ENCODE results near the gene HNRNPA2B1.

Gene HNRNPA2B1

DNA sequence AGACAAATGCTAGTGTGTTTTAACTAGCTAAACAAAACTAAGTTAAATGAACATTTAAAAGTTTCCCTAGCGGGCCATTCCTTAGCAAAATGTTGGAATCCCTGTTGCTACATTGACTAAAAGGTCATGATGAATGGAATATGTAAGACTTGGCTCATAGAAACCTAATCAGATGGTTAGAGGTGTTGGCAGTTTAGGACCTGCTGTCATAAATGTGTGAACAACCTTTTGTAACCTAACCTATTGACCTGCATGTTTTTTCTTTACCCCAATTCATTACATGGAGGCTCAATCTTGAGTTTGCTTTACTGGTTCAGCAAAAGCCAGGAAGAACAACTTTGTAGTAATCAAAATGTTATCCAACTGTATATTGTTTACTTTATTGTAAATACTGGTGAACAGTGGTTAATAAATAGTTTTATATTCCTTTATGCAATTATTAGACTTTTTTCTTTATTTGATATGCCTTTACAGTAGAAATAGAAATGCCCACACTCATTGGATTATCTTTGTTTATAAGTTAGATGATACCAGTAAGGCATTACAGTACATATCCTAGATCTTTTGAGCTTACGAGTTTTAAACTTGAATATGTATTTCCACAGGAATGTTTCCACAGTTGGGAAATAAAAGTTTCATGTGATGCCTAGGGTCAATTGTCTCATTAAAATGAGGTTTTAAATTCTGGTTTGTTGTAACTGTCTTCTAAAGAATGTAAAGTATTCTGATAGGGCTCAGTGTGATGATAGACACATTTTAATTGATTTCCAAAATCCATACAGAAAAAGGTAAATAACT lies 12.6 kb upstream of the HNRNPA2B1 start:
- H3K27ac ChIP-seq (ENCODE audit: low read length) = no peak overlapping the region
- H3K36me3 ChIP-seq (ENCODE audit: control insufficient read depth in 1 of 2, insufficient read depth in 2 of 2, low read length in 2 of 2) = peaks cover 26 to 36% of the 10 kb centered on the region in 2 donors
- no peaks in the 10 kb centered on the region for H3K9me3 ChIP-seq (ENCODE audit: control insufficient read depth in 1 of 2, low read length in 2 of 2)
- H3K4me3 ChIP-seq (ENCODE audit: low read depth in 1 of 2, low read length in 2 of 2) = no peak overlapping the region
- no peaks in the 10 kb centered on the region for H3K4me1 ChIP-seq (ENCODE audit: control insufficient read depth in 1 of 2, insufficient read depth in 2 of 2, low read length in 2 of 2)
- no peaks in the 10 kb centered on the region for H3K27me3 ChIP-seq (ENCODE audit: low read depth, low read length)

DNA sequence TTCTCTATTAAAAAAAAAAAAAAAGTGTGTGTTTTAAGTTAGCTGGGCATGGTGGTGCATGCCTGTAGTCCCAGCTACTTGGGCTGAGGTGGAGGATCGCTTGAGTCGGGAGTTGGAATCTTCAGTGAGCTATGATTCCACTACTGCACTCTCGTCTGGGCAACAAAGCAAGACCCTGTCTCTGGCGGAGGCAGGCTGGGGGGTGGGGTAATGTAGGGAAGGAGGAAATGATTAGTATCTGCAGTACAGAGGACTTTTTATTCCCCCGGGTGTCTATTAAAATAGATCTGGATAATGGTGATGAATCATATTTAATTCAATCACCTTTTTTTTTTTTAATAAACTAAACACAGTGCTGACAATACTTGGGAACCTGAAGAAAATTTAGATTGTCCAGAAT lies 7.5 kb upstream of the HNRNPA2B1 start:
- no peak overlapping the region for H3K27ac ChIP-seq (ENCODE audit: low read length)
- H3K4me1 ChIP-seq (ENCODE audit: control insufficient read depth in 1 of 2, insufficient read depth in 2 of 2, low read length in 2 of 2) = peaks cover 14 to 19% of the 10 kb centered on the region in 2 donors
- peaks cover 43 to 51% of the 10 kb centered on the region in 2 donors for H3K36me3 ChIP-seq (ENCODE audit: control insufficient read depth in 1 of 2, insufficient read depth in 2 of 2, low read length in 2 of 2)
- H3K4me3 ChIP-seq (ENCODE audit: low read depth in 1 of 2, low read length in 2 of 2) = no peak overlapping the region
- no peaks in the 10 kb centered on the region for H3K27me3 ChIP-seq (ENCODE audit: low read depth, low read length)
- no peaks in the 10 kb centered on the region for H3K9me3 ChIP-seq (ENCODE audit: control insufficient read depth in 1 of 2, low read length in 2 of 2)

DNA sequence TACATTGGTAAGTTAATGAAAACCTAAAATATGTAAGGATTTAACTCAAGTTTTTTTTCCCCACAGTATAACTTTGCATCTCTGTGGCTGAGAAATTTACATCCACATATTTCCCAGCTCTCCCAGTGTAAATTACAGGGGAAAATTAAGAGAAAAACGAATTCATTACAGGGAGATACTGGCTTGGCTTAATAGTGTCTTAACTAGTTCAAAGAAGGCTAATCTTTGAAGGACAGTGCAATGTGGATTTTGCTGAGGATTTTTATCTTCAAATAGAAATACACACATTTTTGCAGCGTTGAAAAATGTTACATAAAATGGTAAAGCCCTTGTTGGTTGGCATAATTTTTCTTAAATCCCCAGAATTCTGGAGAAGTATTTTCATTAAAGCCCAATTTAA lies 2.5 kb upstream of the HNRNPA2B1 start:
- Histone ChIP-seq H3K36me3 (ENCODE audit: control insufficient read depth in 1 of 2, insufficient read depth in 2 of 2, low read length in 2 of 2) (peaks cover 16 to 27% of the 10 kb centered on the region in 2 donors), H3K9me3 (ENCODE audit: control insufficient read depth in 1 of 2, low read length in 2 of 2) (no peaks in the 10 kb centered on the region), H3K27me3 (ENCODE audit: low read depth, low read length) (no peaks in the 10 kb centered on the region), H3K4me3 (ENCODE audit: low read depth in 1 of 2, low read length in 2 of 2) (peak overlapping the region; percentile 91 to 96), H3K4me1 (ENCODE audit: control insufficient read depth in 1 of 2, insufficient read depth in 2 of 2, low read length in 2 of 2) (peaks cover 17 to 22% of the 10 kb centered on the region in 2 donors), H3K27ac (ENCODE audit: low read length) (peak overlapping the region; percentile 96)

DNA sequence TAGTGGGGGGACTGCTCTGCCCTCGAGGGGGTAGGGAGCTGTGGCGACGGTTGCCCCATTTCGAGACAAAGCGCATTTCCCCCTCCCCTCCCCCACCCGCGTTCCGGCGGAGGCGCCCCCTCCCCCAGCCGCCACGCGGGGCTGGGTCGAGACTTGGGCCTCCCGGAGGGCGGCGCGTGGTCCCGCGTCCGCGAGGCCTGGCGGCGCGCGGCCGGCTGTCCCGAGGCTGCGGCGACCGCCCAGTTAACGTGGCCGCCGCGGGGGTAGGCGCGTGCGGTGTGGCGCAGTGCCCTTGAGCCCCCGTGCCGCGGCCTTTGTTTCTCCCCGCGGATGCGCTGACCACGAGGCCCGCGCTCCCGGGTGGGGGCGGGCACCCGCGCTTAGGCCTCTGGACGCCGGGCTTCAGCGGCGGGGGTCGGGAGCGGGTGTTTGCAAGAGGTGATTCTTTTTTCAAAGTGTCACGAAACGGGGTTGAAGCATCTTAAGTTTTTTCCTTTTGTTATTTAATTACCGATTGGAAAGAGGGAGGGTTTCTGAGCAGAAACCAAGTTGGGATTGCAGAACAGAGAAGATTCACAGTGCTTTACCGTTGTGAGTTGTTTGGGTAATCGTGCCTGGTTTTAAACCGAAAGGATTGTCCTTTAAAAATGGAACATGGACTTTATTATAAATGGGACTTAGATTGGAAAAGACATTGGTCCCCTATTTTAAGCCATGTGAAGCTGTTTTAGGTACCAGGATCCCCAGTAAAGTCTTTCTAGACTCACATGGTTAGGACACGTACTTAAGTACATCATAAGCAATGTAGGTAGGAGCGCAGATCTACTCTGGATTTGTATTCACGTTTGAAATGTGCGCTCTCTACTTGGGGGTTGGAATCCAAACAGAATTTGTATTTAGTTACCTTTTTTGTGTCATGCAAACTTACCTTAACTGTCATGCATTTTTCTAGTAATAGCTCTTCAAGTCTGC lies 1.8 kb upstream of the HNRNPA2B1 start:
- peak overlapping the region; percentile 96 for H3K27ac ChIP-seq (ENCODE audit: low read length)
- H3K4me1 ChIP-seq (ENCODE audit: control insufficient read depth in 1 of 2, insufficient read depth in 2 of 2, low read length in 2 of 2) = peaks cover 20 to 26% of the 10 kb centered on the region in 2 donors

DNA sequence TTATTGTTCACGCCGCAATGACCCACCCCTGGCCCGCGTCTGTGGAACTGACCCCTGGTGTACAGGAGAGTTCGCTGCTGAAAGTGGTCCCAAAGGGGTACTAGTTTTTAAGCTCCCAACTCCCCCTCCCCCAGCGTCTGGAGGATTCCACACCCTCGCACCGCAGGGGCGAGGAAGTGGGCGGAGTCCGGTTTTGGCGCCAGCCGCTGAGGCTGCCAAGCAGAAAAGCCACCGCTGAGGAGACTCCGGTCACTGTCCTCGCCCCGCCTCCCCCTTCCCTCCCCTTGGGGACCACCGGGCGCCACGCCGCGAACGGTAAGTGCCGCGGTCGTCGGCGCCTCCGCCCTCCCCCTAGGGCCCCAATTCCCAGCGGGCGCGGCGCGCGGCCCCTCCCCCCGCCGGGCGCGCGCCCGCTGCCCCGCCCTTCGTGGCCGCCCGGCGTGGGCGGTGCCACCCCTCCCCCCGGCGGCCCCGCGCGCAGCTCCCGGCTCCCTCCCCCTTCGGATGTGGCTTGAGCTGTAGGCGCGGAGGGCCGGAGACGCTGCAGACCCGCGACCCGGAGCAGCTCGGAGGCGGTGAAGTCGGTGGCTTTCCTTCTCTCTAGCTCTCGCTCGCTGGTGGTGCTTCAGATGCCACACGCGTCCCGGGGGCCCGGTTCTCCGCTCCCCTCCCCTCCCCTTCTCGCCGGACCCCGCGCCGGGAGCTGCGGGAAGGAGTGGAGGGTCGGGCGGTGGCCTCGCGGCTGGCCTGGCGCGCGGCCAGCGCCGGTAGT lies 887 bp upstream of the HNRNPA2B1 start, which contains the start of gene CBX3:
TSS of gene CBX3 (plus strand) at position 499 of the 772 bp plus-strand sequence. CDS start 1,254 bp downstream, outside the sequence.
- H3K4me3 ChIP-seq (ENCODE audit: low read depth in 1 of 2, low read length in 2 of 2) = peak within 1 kb of the TSS; percentile 96 to 98
- peaks cover 18 to 25% of the 10 kb centered on the region in 2 donors for H3K36me3 ChIP-seq (ENCODE audit: control insufficient read depth in 1 of 2, insufficient read depth in 2 of 2, low read length in 2 of 2)
- no peaks in the 10 kb centered on the region for H3K27me3 ChIP-seq (ENCODE audit: low read depth, low read length)
- H3K27ac ChIP-seq (ENCODE audit: low read length) = peak within 1 kb of the TSS; percentile 100
- H3K9me3 ChIP-seq (ENCODE audit: control insufficient read depth in 1 of 2, low read length in 2 of 2) = no peaks in the 10 kb centered on the region
- peaks cover 29 to 35% of the 10 kb centered on the region in 2 donors for H3K4me1 ChIP-seq (ENCODE audit: control insufficient read depth in 1 of 2, insufficient read depth in 2 of 2, low read length in 2 of 2)

More for the DNA sequence above, 1.8 kb upstream of the HNRNPA2B1 start:
- peaks cover 18 to 24% of the 10 kb centered on the region in 2 donors for H3K36me3 ChIP-seq (ENCODE audit: control insufficient read depth in 1 of 2, insufficient read depth in 2 of 2, low read length in 2 of 2)
- H3K4me3 ChIP-seq (ENCODE audit: low read depth in 1 of 2, low read length in 2 of 2) = peak overlapping the region; percentile 91 to 96
- no peaks in the 10 kb centered on the region for H3K9me3 ChIP-seq (ENCODE audit: control insufficient read depth in 1 of 2, low read length in 2 of 2)
- H3K27me3 ChIP-seq (ENCODE audit: low read depth, low read length) = no peaks in the 10 kb centered on the region

DNA sequence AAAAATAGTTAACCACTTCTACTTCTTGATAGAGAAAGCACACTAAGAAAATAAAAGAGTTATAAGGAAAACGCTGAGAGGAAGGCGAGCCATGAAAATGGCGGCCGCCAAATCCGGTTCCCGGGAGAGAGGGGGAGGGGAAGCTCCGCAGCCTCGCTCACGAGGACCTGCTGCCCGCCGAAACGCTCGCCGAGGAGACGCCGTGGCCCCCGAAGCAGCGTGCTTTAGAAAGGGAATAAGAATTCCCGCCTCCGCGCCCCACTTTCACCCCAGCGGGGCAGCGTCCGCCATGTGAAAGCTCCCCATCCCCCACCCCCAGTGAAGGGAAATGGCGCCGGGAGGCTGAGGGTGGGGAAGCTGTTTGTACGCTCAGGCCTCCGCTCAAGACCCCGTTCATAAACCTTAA lies 505 bp downstream of the HNRNPA2B1 start:
- Histone ChIP-seq H3K27ac (ENCODE audit: low read length) (peak overlapping the region; percentile 100), H3K27me3 (ENCODE audit: low read depth, low read length) (no peaks in the 10 kb centered on the region), H3K4me3 (ENCODE audit: low read depth in 1 of 2, low read length in 2 of 2) (peak overlapping the region; percentile 96 to 98), H3K9me3 (ENCODE audit: control insufficient read depth in 1 of 2, low read length in 2 of 2) (no peaks in the 10 kb centered on the region), H3K36me3 (ENCODE audit: control insufficient read depth in 1 of 2, insufficient read depth in 2 of 2, low read length in 2 of 2) (peaks cover 25 to 39% of the 10 kb centered on the region in 2 donors), H3K4me1 (ENCODE audit: control insufficient read depth in 1 of 2, insufficient read depth in 2 of 2, low read length in 2 of 2) (peaks cover 35 to 46% of the 10 kb centered on the region in 2 donors)

DNA sequence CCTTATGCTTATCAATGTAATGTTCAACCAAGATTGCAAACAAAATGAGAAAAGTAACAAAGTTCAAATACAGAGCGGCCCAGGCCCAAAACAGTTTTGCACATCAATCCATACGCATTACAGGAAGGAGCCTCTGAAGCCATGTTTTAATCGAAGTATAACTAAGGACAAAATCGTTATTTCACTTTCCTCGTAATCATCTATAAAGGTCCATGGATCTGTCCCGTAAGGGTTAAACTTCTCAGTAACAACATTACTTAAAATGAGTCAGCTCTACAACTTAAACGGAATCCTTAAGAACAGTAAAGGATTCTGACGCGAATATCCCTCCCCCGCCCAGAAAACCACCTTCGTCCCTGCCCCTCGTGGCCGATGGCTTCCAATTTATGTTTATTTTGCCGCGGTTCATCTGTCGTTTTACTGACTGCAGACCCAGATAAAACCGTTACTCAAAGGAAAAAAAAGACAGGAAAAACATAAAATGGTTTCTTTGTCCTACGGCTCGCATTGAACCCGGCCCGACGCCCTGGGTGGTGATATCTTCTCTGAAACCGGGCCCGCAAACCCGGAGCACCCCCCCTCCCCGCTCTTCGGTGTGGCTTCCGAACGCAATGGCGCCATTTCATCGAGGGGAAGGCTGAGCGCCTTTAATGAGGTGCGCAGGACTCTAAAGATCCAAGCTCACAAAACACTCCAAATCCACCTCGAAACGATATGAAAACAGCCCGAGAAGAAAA lies 1.1 kb downstream of the HNRNPA2B1 start:
- Histone ChIP-seq H3K4me1 (ENCODE audit: control insufficient read depth in 1 of 2, insufficient read depth in 2 of 2, low read length in 2 of 2) (peaks cover 33 to 46% of the 10 kb centered on the region in 2 donors), H3K27ac (ENCODE audit: low read length) (peak overlapping the region; percentile 100), H3K36me3 (ENCODE audit: control insufficient read depth in 1 of 2, insufficient read depth in 2 of 2, low read length in 2 of 2) (peaks cover 25 to 40% of the 10 kb centered on the region in 2 donors), H3K27me3 (ENCODE audit: low read depth, low read length) (no peaks in the 10 kb centered on the region), H3K9me3 (ENCODE audit: control insufficient read depth in 1 of 2, low read length in 2 of 2) (no peaks in the 10 kb centered on the region), H3K4me3 (ENCODE audit: low read depth in 1 of 2, low read length in 2 of 2) (peak overlapping the region; percentile 96 to 98)

DNA sequence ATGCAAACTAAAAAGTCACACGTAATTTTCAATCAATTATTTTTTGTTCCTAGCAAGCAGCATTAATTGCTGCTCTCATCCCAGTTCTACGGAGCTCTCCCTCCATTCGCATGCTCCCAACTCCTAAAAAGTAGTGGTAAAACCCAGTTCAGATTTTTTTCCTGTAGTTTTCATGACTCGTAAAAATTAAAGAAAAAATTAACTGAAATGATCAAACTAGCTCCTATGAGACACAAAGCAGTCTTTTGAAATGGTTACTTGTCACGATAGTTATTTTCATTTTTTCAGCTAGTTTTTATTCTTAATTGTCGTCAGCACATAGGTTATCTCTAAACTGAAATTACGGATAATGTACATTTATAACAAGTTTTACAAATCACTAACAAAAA lies 1.8 kb downstream of the HNRNPA2B1 start:
- Histone ChIP-seq H3K27me3 (ENCODE audit: low read depth, low read length) (no peaks in the 10 kb centered on the region), H3K4me3 (ENCODE audit: low read depth in 1 of 2, low read length in 2 of 2) (peak overlapping the region; percentile 96 to 98), H3K4me1 (ENCODE audit: control insufficient read depth in 1 of 2, insufficient read depth in 2 of 2, low read length in 2 of 2) (peaks cover 29 to 50% of the 10 kb centered on the region in 2 donors)

DNA sequence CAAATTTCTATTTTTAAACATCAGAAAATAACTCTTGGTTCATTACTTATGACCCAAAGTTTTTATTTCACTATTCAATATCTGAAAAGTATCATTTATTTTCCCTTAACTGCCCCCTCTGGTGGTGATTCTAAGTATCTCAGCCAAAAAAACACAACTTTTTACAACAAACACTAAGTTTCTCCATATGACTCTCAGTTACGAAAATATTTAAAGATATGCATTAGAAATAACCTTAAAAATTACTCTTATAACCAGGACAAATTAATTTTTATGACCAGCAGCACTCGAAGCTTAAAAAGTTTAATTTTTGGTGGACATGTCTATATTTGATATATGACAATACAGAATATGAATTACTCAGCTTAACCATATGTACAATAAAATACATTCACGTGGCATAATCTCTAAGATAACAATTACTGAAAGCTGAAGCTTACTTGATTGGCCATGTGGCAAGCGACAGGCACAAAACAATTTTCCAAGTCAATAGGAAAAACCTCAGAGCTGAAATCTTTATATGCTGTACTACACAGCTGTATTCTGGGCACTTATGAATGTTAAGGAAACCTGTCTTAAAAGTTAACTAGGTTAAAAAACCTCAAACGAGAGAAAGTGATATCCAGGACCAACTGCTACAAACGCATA lies 2.3 kb downstream of the HNRNPA2B1 start:
- Histone ChIP-seq H3K27me3 (ENCODE audit: low read depth, low read length) (no peaks in the 10 kb centered on the region), H3K36me3 (ENCODE audit: control insufficient read depth in 1 of 2, insufficient read depth in 2 of 2, low read length in 2 of 2) (peaks cover 32 to 52% of the 10 kb centered on the region in 2 donors), H3K4me1 (ENCODE audit: control insufficient read depth in 1 of 2, insufficient read depth in 2 of 2, low read length in 2 of 2) (peaks cover 33 to 50% of the 10 kb centered on the region in 2 donors), H3K27ac (ENCODE audit: low read length) (peak overlapping the region; percentile 100), H3K4me3 (ENCODE audit: low read depth in 1 of 2, low read length in 2 of 2) (peak overlapping the region; percentile 96 to 98), H3K9me3 (ENCODE audit: control insufficient read depth in 1 of 2, low read length in 2 of 2) (no peaks in the 10 kb centered on the region)

More for the DNA sequence above, 1.8 kb downstream of the HNRNPA2B1 start:
- H3K36me3 ChIP-seq (ENCODE audit: control insufficient read depth in 1 of 2, insufficient read depth in 2 of 2, low read length in 2 of 2) = peaks cover 27 to 47% of the 10 kb centered on the region in 2 donors
- no peaks in the 10 kb centered on the region for H3K9me3 ChIP-seq (ENCODE audit: control insufficient read depth in 1 of 2, low read length in 2 of 2)
- peak overlapping the region; percentile 100 for H3K27ac ChIP-seq (ENCODE audit: low read length)
